HG02870 (cell line): ENCODE data around the gene AP2M1.

Experiments used
- ATAC-seq: cut with Tn5 transposase; IDR thresholded peaks from one replicate; pipeline ENCODE4 v1.9.1; 2021; ENCODE audit warnings: mild to moderate bottlenecking, moderate library complexity; ENCODE audit not compliant: unreplicated experiment

AP2M1 gene

DNA sequence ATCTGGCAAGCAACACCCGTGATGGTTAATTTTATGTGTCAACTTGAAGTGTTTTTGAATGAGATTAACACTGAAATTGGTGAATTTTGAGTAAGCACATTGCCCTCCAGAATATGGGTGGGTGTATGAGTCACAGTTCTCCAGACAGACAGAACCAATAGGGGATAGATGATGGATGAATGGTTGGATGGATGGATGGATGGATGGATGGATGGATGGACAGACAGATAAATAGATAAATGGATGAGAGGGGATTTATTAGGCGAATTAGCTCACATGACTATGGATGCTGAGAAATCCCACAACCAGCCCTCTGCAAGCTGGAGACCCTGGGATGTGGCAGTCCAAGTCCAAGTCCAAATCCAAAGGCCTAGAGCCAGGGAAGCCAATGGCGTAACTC lies 49.3 kb downstream of the AP2M1 start:
- no peak for ATAC-seq

DNA sequence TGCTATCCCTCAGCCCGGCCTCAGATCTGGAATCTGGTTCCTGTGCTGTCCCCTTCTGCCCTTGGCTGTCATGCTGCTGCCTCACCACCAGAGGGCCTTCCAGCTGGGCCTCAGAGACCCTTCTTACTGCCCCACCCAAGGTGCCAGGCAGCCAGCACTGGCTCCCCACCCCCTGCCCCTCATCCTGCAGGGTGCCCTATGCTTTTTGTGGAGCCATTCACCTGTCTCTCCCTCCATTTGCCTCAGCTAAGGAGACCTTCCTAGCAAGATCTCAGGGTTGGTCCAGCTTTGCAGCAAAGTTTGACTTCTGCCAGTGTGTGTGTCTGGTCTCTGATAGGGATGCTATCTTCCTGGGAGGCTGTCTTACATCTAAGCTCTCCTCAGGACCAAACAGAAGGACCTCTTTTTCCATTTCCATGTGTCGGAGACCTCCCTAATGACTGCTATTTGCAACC lies 52.9 kb downstream of the AP2M1 start:
- ATAC-seq = no peak

DNA sequence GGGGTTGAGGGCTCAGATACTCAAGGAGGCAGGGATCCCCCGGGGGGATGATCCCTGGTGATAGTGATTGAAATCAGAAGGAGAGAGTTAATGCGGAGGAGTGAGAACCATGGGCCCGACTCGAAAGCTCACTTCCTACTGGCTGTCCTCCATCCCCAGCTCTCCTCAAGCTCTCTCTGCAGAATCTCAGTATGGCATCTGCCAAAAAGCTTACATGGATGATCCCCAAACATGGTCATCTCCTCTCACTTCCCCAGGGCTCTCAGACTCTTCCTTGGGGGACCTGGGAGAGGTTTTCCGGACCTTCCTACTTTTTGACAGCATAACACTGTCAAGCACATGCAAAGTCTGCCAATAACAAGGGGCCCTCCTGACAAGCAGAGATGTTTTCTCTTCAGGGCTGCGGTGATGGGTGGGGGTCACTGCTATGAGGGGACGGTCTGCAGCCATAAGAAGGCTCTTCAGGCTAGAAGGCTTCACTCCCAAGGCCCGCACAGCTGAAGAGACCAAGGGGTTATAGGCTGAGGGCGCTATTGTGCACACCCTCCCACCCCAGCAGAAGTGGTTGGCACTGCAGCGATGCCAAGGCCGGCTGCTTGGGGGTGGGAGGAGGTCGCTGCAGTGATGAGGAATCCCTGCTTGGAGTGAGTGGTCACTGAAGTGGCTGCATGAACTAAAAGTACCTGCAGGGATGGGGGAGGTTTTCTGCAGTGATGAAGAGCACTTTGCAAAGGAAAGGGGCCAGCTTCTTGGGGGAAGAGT lies 53.9 kb downstream of the AP2M1 start:
- ATAC-seq = no peak

DNA sequence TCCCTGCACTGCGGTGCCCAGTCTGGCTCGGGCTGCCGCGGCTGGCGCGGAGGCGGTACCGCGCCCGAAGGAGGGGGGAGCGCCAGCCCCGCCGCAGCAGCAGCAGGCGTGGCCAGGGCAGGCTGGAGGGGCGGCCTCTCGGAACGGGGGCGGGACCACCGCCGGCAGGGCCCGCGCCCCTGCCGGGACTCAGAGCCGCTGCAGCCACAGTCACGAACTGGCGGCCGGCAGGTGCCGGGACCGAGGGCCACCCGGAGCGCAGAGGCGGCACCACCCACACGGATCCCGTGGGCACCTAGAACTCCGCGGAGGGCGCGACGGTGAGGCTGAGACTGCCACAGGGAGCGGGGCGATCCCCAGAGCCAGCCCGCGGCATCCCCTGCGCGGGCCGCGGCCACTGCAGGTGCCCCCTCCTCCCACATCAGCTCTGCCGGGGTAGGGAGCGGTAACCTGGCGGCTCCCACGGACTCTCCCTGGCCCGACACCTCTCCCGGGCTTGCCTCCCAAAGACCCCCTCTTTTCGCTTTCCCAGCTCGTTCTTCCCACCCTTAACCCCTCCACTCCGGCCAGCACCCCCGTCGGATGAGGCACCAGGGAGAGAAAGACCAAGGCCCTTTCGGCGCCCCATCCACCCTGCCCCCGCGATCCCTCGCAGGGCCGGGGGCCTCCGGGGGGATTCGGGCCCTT lies 54.9 kb downstream of the AP2M1 start, which contains the start of gene VWA5B2:
TSS of gene VWA5B2 (plus strand) at position 192 of the 687 bp plus-strand sequence. CDS start 944 bp downstream, outside the sequence.
- peak; percentile 73 for ATAC-seq

DNA sequence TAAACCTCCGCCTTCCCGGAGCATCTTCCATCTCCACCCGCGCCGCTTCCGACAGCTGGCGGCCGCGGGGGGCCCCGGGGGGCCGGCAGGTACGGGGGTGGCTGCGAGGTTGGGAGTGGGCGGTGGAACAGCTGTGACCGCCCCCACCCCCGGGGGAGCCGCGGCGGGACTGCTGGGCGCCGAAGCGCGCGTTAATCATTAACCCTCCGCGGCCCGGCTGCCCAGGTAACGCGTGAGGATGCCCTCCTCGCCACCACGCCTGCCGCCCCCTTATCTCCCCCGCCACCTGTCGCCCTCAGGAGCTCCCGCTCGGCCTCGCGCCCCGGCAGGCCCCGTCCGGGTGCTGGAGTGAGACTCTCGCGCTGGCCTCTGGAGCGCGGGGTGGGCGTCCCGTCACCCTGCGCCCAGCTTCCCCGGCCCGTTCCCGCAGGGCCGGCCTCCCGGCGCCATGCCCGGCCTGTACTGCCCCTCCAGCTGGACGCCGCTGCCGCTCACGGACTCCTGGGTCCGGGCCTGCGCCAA lies 55.5 kb downstream of the AP2M1 start:
- no peak for ATAC-seq

DNA sequence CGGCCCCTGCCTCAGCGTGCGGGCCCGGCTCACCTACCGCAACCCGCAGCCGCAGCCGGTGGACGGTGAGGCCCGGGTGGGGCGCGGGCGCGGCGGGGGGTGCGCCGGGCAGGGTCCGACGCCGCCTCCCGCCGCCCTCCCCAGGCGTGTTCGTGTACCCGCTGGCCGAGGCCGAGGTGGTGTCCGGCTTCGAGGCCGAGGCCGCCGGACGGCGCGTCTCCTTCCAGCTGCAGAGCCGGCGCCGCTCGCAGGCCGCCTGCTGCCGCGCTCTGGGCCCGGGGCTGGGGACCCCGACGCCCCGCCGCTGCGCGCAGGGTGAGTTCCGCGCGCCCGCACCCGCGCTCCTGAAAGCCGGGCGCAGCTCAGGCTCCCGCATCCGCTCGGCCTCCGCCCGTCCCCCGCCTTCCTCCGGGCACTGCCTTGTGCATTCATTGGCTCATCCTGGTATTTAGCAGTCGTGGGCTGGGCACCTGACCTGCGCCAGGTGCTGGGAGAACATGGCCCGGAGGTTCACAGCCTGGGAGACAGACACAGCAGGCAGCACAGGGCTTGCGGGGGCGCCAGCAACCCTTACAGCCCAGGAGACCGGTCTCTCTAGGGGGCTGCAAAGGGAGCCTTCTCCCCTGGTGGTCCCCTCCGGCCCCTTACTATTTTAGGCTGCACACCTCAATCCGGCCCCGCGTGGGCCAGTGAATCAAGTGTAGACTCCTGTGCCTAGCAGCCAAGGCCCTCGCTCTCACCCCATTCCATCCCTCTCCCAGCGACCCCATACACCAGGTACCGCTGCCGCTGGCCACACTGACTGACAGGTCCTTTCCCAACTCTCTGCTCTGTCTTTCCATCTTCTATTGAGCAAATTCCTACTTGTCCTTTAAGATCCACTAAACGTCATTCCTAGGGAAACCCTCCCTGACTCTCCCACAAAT lies 56.2 kb downstream of the AP2M1 start:
- no peak for ATAC-seq

DNA sequence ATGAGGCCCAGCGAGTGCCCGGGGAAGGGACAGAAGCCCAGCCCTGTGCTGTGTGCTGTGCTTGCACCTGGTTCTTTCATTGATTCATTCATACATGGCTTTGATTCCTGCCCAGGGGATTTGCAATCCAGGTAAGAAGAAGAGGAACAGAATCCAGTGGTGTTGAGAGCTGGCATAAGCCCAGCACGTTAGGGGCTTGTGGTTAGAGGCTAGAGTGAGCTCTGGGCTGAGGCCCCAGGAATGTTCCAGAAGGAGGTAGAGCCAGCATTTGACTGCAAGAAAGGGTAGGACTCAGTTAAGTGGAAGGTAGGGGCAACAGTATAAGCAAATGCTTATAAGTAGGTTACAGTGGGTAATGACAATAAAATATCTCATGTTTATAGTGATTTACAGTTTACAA lies 57.0 kb downstream of the AP2M1 start:
- ATAC-seq = no peak

DNA sequence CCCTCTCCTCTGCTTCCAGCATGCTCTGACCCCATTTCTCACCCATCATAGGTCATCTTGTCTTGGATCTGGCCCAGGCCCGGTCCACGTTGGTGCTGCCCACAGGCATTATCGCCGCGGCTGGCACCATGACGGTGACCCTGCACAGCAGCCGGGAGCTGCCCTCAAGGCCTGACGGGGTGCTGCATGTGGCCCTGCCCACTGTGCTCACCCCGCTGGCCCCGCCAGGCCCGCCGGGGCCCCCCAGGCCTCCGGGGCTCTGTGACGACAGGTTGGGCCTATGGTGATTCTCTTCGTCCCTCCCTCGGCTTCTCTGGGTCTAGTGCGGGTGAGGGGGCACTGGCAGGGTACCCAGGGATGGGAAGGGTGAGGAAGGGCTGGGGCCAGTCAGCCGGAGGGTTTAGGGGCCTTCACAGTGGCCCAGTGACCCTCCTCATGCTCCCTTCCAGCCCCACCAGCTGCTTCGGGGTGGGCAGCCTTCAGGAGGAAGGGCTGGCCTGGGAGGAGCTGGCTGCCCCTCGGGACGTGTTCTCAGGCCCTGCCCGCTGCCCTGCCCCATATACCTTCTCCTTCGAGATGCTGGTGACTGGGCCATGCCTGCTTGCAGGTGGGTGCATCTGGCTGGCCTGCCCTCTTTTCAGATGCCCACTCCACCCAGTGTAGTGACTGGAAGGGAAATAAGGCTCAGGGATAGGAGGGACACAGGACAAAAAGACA lies 58.6 kb downstream of the AP2M1 start:
- no peak for ATAC-seq
